Pons (tissue), 1 donor: ENCODE measurements around the gene ETDA.
"Not testable (repeated sequence)": the region's sequence is repeated elsewhere in the genome, so short reads cannot be mapped to it uniquely, and the experiment has no call there.

Experiments
- DNase-seq: peaks from one replicate; pipeline ENCODE4 v3.0.0-alpha.2; 2016; ENCODE audit warnings: low spot score

The ETDA gene

GRCh38 chrX:135252011-135252518, at the start of gene ETDA:
ETDA (plus strand) TSS chrX:135252061; CDS start chrX:135253277, 1,216 bp downstream.
- DNase-seq = not testable (repeated sequence)

GRCh38 chrX:135206427-135206826, 45.4 kb upstream of the ETDA start:
- not testable (repeated sequence) for DNase-seq

- DNase-seq = no peak
Observed at GRCh38 chrX:135213200-135213844, 38.5 kb upstream of the ETDA start.

GRCh38 chrX:135245989-135246388, 5.9 kb upstream of the ETDA start:
- DNase-seq = not testable (repeated sequence)

GRCh38 chrX:135256087-135256684, 4.3 kb downstream of the ETDA start:
- DNase-seq = not testable (repeated sequence)

GRCh38 chrX:135256923-135257322, 5.1 kb downstream of the ETDA start:
- DNase-seq = no peak

- no peak for DNase-seq
Observed at GRCh38 chrX:135257469-135257868, 5.6 kb downstream of the ETDA start.

GRCh38 chrX:135260976-135261375, 9.1 kb downstream of the ETDA start:
- DNase-seq = not testable (repeated sequence)

GRCh38 chrX:135263376-135263775, 11.5 kb downstream of the ETDA start:
- DNase-seq = not testable (repeated sequence)

- no peak for DNase-seq
Observed at GRCh38 chrX:135264206-135264605, 12.3 kb downstream of the ETDA start.

GRCh38 chrX:135273162-135273561, 21.3 kb downstream of the ETDA start:
- no peak for DNase-seq

- no peak for DNase-seq
Observed at GRCh38 chrX:135275973-135276372, 24.1 kb downstream of the ETDA start.

- DNase-seq = no peak
Observed at GRCh38 chrX:135287266-135287823, 35.5 kb downstream of the ETDA start.

GRCh38 chrX:135295238-135295943, 43.5 kb downstream of the ETDA start:
- peak; percentile 38 for DNase-seq

- no peak for DNase-seq
Observed at GRCh38 chrX:135295944-135296305, 44.1 kb downstream of the ETDA start.

GRCh38 chrX:135302269-135302873, 50.5 kb downstream of the ETDA start:
- DNase-seq = no peak
